DND-41 (cell line): ENCODE results near the gene THSD7A.

Source experiments
- ATAC-seq: fragments of 200-7000 bp; cut with Tn5 transposase; 3 replicates; pipeline ENCODE4 v1.9.1; 2021; ENCODE audit warnings: low read depth; ENCODE audit not compliant: insufficient read depth
- DNase-seq: peaks from one replicate; pipeline ENCODE4 v3.0.0-alpha.2; 2020
- H2AFZ ChIP-seq: 2 replicates; pipeline ENCODE4 v1.6.0; 2012; ENCODE audit warnings: low read depth, low read length
- H3K27ac ChIP-seq: 2 replicates; pipeline ENCODE4 v1.5.1; 2012; ENCODE audit warnings: low read length, inconsistent platforms
- H3K27me3 ChIP-seq: fragments of 200-600 bp; sonication (generic); 2 replicates; pipeline ENCODE4 v1.6.0; 2012; ENCODE audit warnings: low read length, mild to moderate bottlenecking, inconsistent platforms; ENCODE audit not compliant: insufficient read depth, poor library complexity
- H3K36me3 ChIP-seq: 2 replicates; pipeline ENCODE4 v1.5.1; 2012; ENCODE audit warnings: low read length, inconsistent platforms; ENCODE audit not compliant: insufficient read depth
- H3K4me1 ChIP-seq: 2 replicates; pipeline ENCODE4 v1.5.1; 2012; ENCODE audit warnings: mild to moderate bottlenecking, low read length; ENCODE audit not compliant: insufficient read depth
- H3K4me2 ChIP-seq: 2 replicates; pipeline ENCODE4 v1.6.0; 2012; ENCODE audit warnings: mild to moderate bottlenecking, moderate library complexity, low read length, inconsistent platforms; ENCODE audit not compliant: insufficient read depth
- H3K4me3 ChIP-seq, 2 experiments: fragments of 200-600 bp in 1 of 2; shearing (Covaris generic) in 1 of 2; 2 replicates each; pipeline ENCODE4 v1.5.1; 2012 to 2016; ENCODE audit warnings: inconsistent platforms in 2 of 2, low read length in 2 of 2, mild to moderate bottlenecking in 2 of 2, low read depth in 1 of 2, moderate library complexity in 1 of 2
- H3K79me2 ChIP-seq: 2 replicates; pipeline ENCODE4 v1.6.0; 2012; ENCODE audit warnings: low read length, inconsistent platforms; ENCODE audit not compliant: insufficient read depth
- H3K9ac ChIP-seq: 2 replicates; pipeline ENCODE4 v1.6.0; 2012; ENCODE audit warnings: low read depth, mild to moderate bottlenecking, inconsistent platforms, low read length, moderate library complexity
- H3K9me3 ChIP-seq: 2 replicates; pipeline ENCODE4 v1.5.1; 2012; ENCODE audit warnings: low read length, moderate library complexity, mild to moderate bottlenecking, inconsistent platforms; ENCODE audit not compliant: insufficient read depth, severe bottlenecking
- H4K20me1 ChIP-seq: 2 replicates; pipeline ENCODE4 v1.6.0; 2012; ENCODE audit warnings: low read length; ENCODE audit not compliant: insufficient read depth
- CTCF ChIP-seq: IDR thresholded peaks from 2 replicates; pipeline ENCODE4 v1.5.1; 2012; ENCODE audit warnings: borderline replicate concordance, low read length, moderate library complexity, mild to moderate bottlenecking; ENCODE audit not compliant: poor library complexity, severe bottlenecking; ENCODE audit errors: extremely low read depth
- EZH2 ChIP-seq: IDR thresholded peaks from 3 replicates; pipeline ENCODE4 v1.6.1; 2012; ENCODE audit warnings: borderline replicate concordance, low read depth, mild to moderate bottlenecking, moderate library complexity, low read length, inconsistent platforms; ENCODE audit not compliant: severe bottlenecking

Gene THSD7A

GRCh38 chr7:11474902-11475585 is 357.0 kb downstream of the THSD7A start:
- Histone ChIP-seq H2AFZ (no peak overlapping the region), H3K79me2 (no peaks in the 10 kb centered on the region), H3K27me3 (no peaks in the 10 kb centered on the region), H3K9me3 (no peaks in the 10 kb centered on the region), H3K9ac (no peak overlapping the region), H3K36me3 (no peaks in the 10 kb centered on the region), H3K27ac (no peak overlapping the region), H4K20me1 (no peaks in the 10 kb centered on the region), H3K4me2 (no peak overlapping the region), H3K4me1 (no peaks in the 10 kb centered on the region), H3K4me3 (no peak overlapping the region)
- no peak for DNase-seq
- TF ChIP-seq EZH2, result no peak
- TF ChIP-seq CTCF, result no peak
- no peak for ATAC-seq

- no peaks in the 10 kb centered on the region for H3K27me3 ChIP-seq
Observed at GRCh38 chr7:11473807-11474424, 358.1 kb downstream of the THSD7A start.

GRCh38 chr7:11473220-11473619 is 358.8 kb downstream of the THSD7A start:
- no peaks in the 10 kb centered on the region for H3K4me1 ChIP-seq
- TF ChIP-seq CTCF (no peak), EZH2 (no peak)
- H3K9ac ChIP-seq, result no peak overlapping the region
- H3K27ac ChIP-seq, result no peak overlapping the region
- no peak overlapping the region for H3K4me2 ChIP-seq
- H4K20me1 ChIP-seq, result no peaks in the 10 kb centered on the region
- H3K27me3 ChIP-seq, result no peaks in the 10 kb centered on the region
- H3K4me3 ChIP-seq, result no peak overlapping the region
- no peak overlapping the region for H2AFZ ChIP-seq
- H3K9me3 ChIP-seq, result no peaks in the 10 kb centered on the region
- H3K36me3 ChIP-seq, result no peaks in the 10 kb centered on the region
- no peak for ATAC-seq
- no peak for DNase-seq
- no peaks in the 10 kb centered on the region for H3K79me2 ChIP-seq

More at GRCh38 chr7:11473807-11474424, 358.1 kb downstream of the THSD7A start:
- no peaks in the 10 kb centered on the region for H3K36me3 ChIP-seq
- H3K4me1 ChIP-seq, result no peaks in the 10 kb centered on the region
- no peak overlapping the region for H3K4me2 ChIP-seq
- no peak overlapping the region for H2AFZ ChIP-seq
- no peak overlapping the region for H3K9ac ChIP-seq
- no peaks in the 10 kb centered on the region for H3K9me3 ChIP-seq
- ATAC-seq (no peak), DNase-seq (no peak)
- H4K20me1 ChIP-seq, result no peaks in the 10 kb centered on the region
- H3K79me2 ChIP-seq, result no peaks in the 10 kb centered on the region
- no peak overlapping the region for H3K27ac ChIP-seq
- TF ChIP-seq CTCF, result no peak
- TF ChIP-seq EZH2, result no peak
- no peak overlapping the region for H3K4me3 ChIP-seq
